Aorta (tissue), 5 donors: ENCODE measurements around the gene VAV2. TPM values are rescaled to one million over a fixed set of nuclear protein-coding genes. Genes with fewer than 3 reads are reported as not detected.
A peak's percentile ranks its signal among the peaks of the same experiment; 100 is the strongest.

ENCODE experiments used
- ATAC-seq: fragments of 200-7000 bp; cut with Tn5 transposase; one replicate; pipeline ENCODE4 v1.9.1; 2022; ENCODE audit warnings: moderate library complexity; ENCODE audit not compliant: low FRiP score
- DNase-seq, 2 donors: peaks; one replicate each; pipeline ENCODE4 v3.0.0-alpha.2; 2020
- H3K27ac ChIP-seq, 2 donors: one replicate each; pipeline ENCODE4 v1.5.1; 2013; ENCODE audit warnings: low read length in 2 of 2, mild to moderate bottlenecking in 2 of 2, moderate library complexity in 2 of 2, control low read depth in 1 of 2, inconsistent platforms in 1 of 2, low read depth in 1 of 2
- H3K27me3 ChIP-seq, 2 donors: one replicate each; pipeline ENCODE4 v1.6.1; 2013; ENCODE audit warnings: control low read depth in 1 of 2, low read length in 1 of 2, mild to moderate bottlenecking in 1 of 2, moderate library complexity in 1 of 2; ENCODE audit not compliant: insufficient read depth in 2 of 2, control insufficient read depth in 1 of 2
- H3K36me3 ChIP-seq, 2 donors: one replicate each; pipeline ENCODE4 v1.6.1; 2013; ENCODE audit warnings: control low read depth in 1 of 2, low read length in 1 of 2, mild to moderate bottlenecking in 1 of 2; ENCODE audit not compliant: insufficient read depth in 2 of 2, control insufficient read depth in 1 of 2
- H3K4me1 ChIP-seq, 2 donors: one replicate each; pipeline ENCODE4 v1.6.1; 2013; ENCODE audit warnings: low read length in 2 of 2, control low read depth in 1 of 2, mild to moderate bottlenecking in 1 of 2, moderate library complexity in 1 of 2; ENCODE audit not compliant: insufficient read depth in 2 of 2, control insufficient read depth in 1 of 2
- H3K4me3 ChIP-seq, 2 donors: one replicate each; pipeline ENCODE4 v1.5.1; 2013; ENCODE audit warnings: low read length in 2 of 2, control low read depth in 1 of 2, mild to moderate bottlenecking in 1 of 2
- H3K9me3 ChIP-seq: one replicate; pipeline ENCODE4 v1.6.1; 2013; ENCODE audit warnings: mild to moderate bottlenecking, low read length; ENCODE audit not compliant: control insufficient read depth
- WGBS, 2 donors: extraction: QIAGEN DNeasy Blood & Tissue Kit; methylation state at CpG; one replicate each; pipeline ENCODE4 v1.1.7; 2013; 5-methylcytosine and 5-hydroxymethylcytosine counted together
- intact Hi-C, 2 donors: fragments of 100-400 bp; cut with DNase I; formaldehyde crosslinking; loops; one replicate each; pipeline versions ENCODE4 v1.14.2 to v1.15.0; 2022
- polyA plus RNA-seq, 2 donors: library from polyadenylated mRNA; stranded (reverse); fragments of 200-250 nt; gene quantifications; one replicate each; pipeline ENCODE4 v1.2.3, GENCODE V29; 2013
- total RNA-seq, 2 donors: library from RNA; stranded (reverse); fragmentation: NEBNext Ultra II Directional; extraction: Animal tissue kit (Norgen Biotek cat#: 25700); gene quantifications; one replicate each; pipeline ENCODE4 v1.2.1, GENCODE V29; 2021
- donor health status: healthy with polysubstance abuse.
- donor health status: Bipolar disorder and iron deficiency.
- donor health status: DM: no; HTN: no; CAD: no.
- donor health status: DM: no; HTN: no; CAD: no.
- donor health status: DM: yes; HTN: yes; CAD: no.

The VAV2 gene
- total and polyA plus RNA-seq, 4 donors: 9.0 to 25.4 (median 11.8) TPM

DNA sequence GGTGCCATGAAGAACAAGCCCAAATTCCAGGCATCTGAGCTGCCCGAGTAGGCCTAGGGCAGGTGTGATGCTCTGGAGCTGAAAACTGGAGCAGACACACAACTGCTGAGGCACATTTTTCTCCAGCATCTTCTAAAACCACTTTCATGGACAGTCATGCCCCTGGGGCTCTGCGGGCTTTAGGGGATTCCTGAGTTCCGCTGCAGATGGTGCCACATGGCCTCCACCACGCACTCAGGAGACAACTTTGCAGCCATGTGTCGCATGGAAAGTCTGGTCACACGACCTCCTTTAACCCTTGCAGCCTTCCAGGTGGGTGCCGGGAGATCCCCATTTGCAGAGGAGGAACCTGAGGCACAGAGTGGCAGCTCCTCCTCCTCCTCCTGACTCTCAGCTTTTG is 141.2 kb downstream of the VAV2 start:
- DNase-seq (no peak), ATAC-seq (no peak)
- 90 to 91% methylated on average over 7 of the region's 7 CpGs for WGBS, 2 donors
- Histone ChIP-seq H3K27ac (no peak overlapping the region), H3K4me3 (no peak overlapping the region), H3K36me3 (no peaks in the 10 kb centered on the region), H3K4me1 (no peaks in the 10 kb centered on the region), H3K27me3 (no peaks in the 10 kb centered on the region), H3K9me3 (no peaks in the 10 kb centered on the region)
- intact Hi-C loops: no loop called here

DNA sequence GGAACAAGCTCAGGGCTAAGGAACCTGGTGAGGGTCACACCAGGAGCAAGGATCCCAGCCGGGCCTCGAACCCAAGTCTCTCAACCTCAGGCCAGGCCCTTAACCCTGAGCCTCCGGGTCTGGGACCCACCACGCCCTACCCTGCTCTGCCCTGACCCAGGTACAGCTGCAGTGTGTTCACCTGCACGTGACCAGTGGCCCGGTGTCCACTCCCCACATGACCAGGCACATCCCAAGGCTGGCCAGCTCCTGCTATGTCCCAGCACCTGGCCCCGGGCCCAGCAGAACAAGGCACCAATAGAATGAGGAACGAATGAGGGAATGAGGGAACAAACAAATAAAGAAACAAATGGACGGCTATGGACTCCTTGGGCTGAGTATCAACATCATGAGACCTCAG is 142.0 kb downstream of the VAV2 start:
- DNase-seq (no peak), ATAC-seq (no peak)
- Histone ChIP-seq H3K9me3 (no peaks in the 10 kb centered on the region), H3K4me1 (no peaks in the 10 kb centered on the region), H3K36me3 (no peaks in the 10 kb centered on the region), H3K27me3 (no peaks in the 10 kb centered on the region), H3K4me3 (no peak overlapping the region), H3K27ac (no peak overlapping the region)
- intact Hi-C loops: no loop called here
- WGBS, 2 donors: 95% methylated on average over 9 of the region's 9 CpGs

GRCh38 chr9:133849110-133849670 is 142.9 kb downstream of the VAV2 start:
- H3K36me3 ChIP-seq: no peaks in the 10 kb centered on the region
- no peaks in the 10 kb centered on the region for H3K4me1 ChIP-seq
- DNase-seq: no peak
- WGBS, 2 donors: 96% methylated on average over 16 of the region's 16 CpGs
- intact Hi-C loops: no loop called here
- H3K27me3 ChIP-seq: no peaks in the 10 kb centered on the region
- no peak overlapping the region for H3K4me3 ChIP-seq
- H3K27ac ChIP-seq: no peak overlapping the region
- no peak for ATAC-seq
- no peaks in the 10 kb centered on the region for H3K9me3 ChIP-seq

DNA sequence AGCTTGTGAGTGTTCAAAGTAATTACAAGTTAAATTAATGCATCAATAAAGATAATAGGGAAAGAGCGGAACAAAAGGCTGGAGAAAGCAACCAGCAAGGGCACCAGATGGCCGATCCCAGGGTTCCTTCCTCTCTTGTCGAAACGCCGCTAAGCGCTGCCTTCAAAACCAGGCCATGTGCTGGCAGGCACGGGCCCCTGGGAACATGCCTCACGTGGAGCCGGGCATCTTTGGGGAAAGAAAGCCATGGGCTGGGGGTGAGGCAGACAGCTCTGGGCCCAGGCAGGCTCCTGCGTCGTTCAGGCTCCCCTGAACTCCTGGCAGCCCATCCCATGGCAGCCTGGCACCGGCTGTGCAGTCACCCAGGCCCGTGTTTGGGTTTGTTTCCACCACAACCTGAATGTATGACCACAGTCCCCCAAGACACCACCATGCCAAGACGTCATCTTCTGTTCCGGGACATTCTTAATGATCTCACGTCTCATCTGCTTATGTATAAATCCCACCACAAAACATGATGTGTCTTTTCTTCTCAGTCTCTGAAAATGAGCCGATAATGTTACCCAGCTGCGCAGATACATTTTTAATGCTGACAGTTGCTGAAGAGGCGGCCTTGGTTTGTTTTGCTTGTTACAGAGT is 143.5 kb downstream of the VAV2 start:
- Histone ChIP-seq H3K4me3 (no peak overlapping the region), H3K9me3 (no peaks in the 10 kb centered on the region), H3K27ac (no peak overlapping the region), H3K27me3 (no peaks in the 10 kb centered on the region), H3K4me1 (no peaks in the 10 kb centered on the region), H3K36me3 (no peaks in the 10 kb centered on the region)
- intact Hi-C loops: no loop called here
- ATAC-seq (no peak), DNase-seq (no peak)
- WGBS, 2 donors: 94 to 95% methylated on average over 19 of the region's 19 CpGs

- ATAC-seq: no peak
- intact Hi-C loops: no loop called here
Measured at GRCh38 chr9:133846483-133847090, 145.5 kb downstream of the VAV2 start.

GRCh38 chr9:133845440-133845839 is 146.7 kb downstream of the VAV2 start:
- peak; percentile 86 to 92 for DNase-seq
- intact Hi-C loops: no loop called here
- no peak overlapping the region for H3K4me3 ChIP-seq
- no peaks in the 10 kb centered on the region for H3K4me1 ChIP-seq
- H3K27ac ChIP-seq: no peak overlapping the region
- ATAC-seq: peak; percentile 58
- H3K36me3 ChIP-seq: no peaks in the 10 kb centered on the region
- H3K27me3 ChIP-seq: no peaks in the 10 kb centered on the region
- no peaks in the 10 kb centered on the region for H3K9me3 ChIP-seq
- WGBS, 2 donors: 33 to 39% methylated on average over 6 to 7 of the region's 7 CpGs

More at GRCh38 chr9:133846483-133847090, 145.5 kb downstream of the VAV2 start:
- no peak overlapping the region for H3K27ac ChIP-seq
- 94 to 96% methylated on average over 18 of the region's 18 CpGs for WGBS, 2 donors
- no peak for DNase-seq
- H3K36me3 ChIP-seq: no peaks in the 10 kb centered on the region
- no peaks in the 10 kb centered on the region for H3K9me3 ChIP-seq
- H3K4me1 ChIP-seq: no peaks in the 10 kb centered on the region
- no peaks in the 10 kb centered on the region for H3K27me3 ChIP-seq
- no peak overlapping the region for H3K4me3 ChIP-seq

- no peak overlapping the region for H3K4me3 ChIP-seq
- intact Hi-C loops: no loop called here
- no peaks in the 10 kb centered on the region for H3K36me3 ChIP-seq
- H3K27me3 ChIP-seq: no peaks in the 10 kb centered on the region
- ATAC-seq (no peak), DNase-seq (no peak)
- H3K4me1 ChIP-seq: no peaks in the 10 kb centered on the region
- H3K27ac ChIP-seq: no peak overlapping the region
- H3K9me3 ChIP-seq: no peaks in the 10 kb centered on the region
- 66 to 74% methylated on average over 23 of the region's 23 CpGs for WGBS, 2 donors
Measured at GRCh38 chr9:133844881-133845410, 147.2 kb downstream of the VAV2 start.

- no peak for ATAC-seq
- no peak for DNase-seq
- no peak overlapping the region for H3K27ac ChIP-seq
- 88 to 91% methylated on average over 7 of the region's 7 CpGs for WGBS, 2 donors
- no peaks in the 10 kb centered on the region for H3K4me1 ChIP-seq
- intact Hi-C loops: no loop called here
- no peaks in the 10 kb centered on the region for H3K36me3 ChIP-seq
- no peaks in the 10 kb centered on the region for H3K9me3 ChIP-seq
- H3K4me3 ChIP-seq: no peak overlapping the region
- no peaks in the 10 kb centered on the region for H3K27me3 ChIP-seq
Measured at GRCh38 chr9:133844398-133844784, 147.7 kb downstream of the VAV2 start.
